ENCODE measurements around the gene ZNF628.

Gene ZNF628

GRCh38 chr19:55488986-55489710, 12.7 kb downstream of the ZNF628 start:
- H3K4me2 ChIP-seq (ENCODE audit: low read length) = peak overlapping the region; percentile 72
- H3K36me3 ChIP-seq (ENCODE audit: insufficient read depth, low read length) = no peaks in the 10 kb centered on the region
- peaks cover 5% of the 10 kb centered on the region for H3K27me3 ChIP-seq (ENCODE audit: control insufficient read depth, insufficient read depth, low read length)
- no peak overlapping the region for H3K4me3 ChIP-seq (ENCODE audit: low read length)
- H3K9ac ChIP-seq (ENCODE audit: low read depth, low read length) = no peak overlapping the region
- peaks cover 49% of the 10 kb centered on the region for H3K4me1 ChIP-seq (ENCODE audit: control insufficient read depth, insufficient read depth, low read length)
- H3K9me3 ChIP-seq (replicated peaks; ENCODE audit: low read length) = no peaks in the 10 kb centered on the region

GRCh38 chr19:55489711-55490477, 13.5 kb downstream of the ZNF628 start:
- no peaks in the 10 kb centered on the region for H3K9me3 ChIP-seq (replicated peaks; ENCODE audit: low read length)
- H3K4me2 ChIP-seq (ENCODE audit: low read length) = peak overlapping the region; percentile 72
- H3K27me3 ChIP-seq (ENCODE audit: control insufficient read depth, insufficient read depth, low read length) = peaks cover 5% of the 10 kb centered on the region
- H3K4me3 ChIP-seq (ENCODE audit: low read length) = no peak overlapping the region
- no peaks in the 10 kb centered on the region for H3K36me3 ChIP-seq (ENCODE audit: insufficient read depth, low read length)
- no peak overlapping the region for H3K9ac ChIP-seq (ENCODE audit: low read depth, low read length)
- H3K4me1 ChIP-seq (ENCODE audit: control insufficient read depth, insufficient read depth, low read length) = peaks cover 42% of the 10 kb centered on the region

GRCh38 chr19:55490478-55491432, 14.3 kb downstream of the ZNF628 start:
- Histone ChIP-seq H3K9me3 (replicated peaks; ENCODE audit: low read length) (no peaks in the 10 kb centered on the region), H3K27me3 (ENCODE audit: control insufficient read depth, insufficient read depth, low read length) (peaks cover 5% of the 10 kb centered on the region), H3K4me2 (ENCODE audit: low read length) (no peak overlapping the region), H3K36me3 (ENCODE audit: insufficient read depth, low read length) (no peaks in the 10 kb centered on the region), H3K4me3 (ENCODE audit: low read length) (no peak overlapping the region), H3K9ac (ENCODE audit: low read depth, low read length) (no peak overlapping the region), H3K4me1 (ENCODE audit: control insufficient read depth, insufficient read depth, low read length) (peaks cover 37% of the 10 kb centered on the region)

GRCh38 chr19:55491546-55492360, 15.3 kb downstream of the ZNF628 start:
- Histone ChIP-seq H3K4me3 (ENCODE audit: low read length) (no peak overlapping the region), H3K36me3 (ENCODE audit: insufficient read depth, low read length) (no peaks in the 10 kb centered on the region), H3K27me3 (ENCODE audit: control insufficient read depth, insufficient read depth, low read length) (peaks cover 5% of the 10 kb centered on the region), H3K4me1 (ENCODE audit: control insufficient read depth, insufficient read depth, low read length) (peaks cover 27% of the 10 kb centered on the region), H3K9ac (ENCODE audit: low read depth, low read length) (no peak overlapping the region), H3K9me3 (replicated peaks; ENCODE audit: low read length) (no peaks in the 10 kb centered on the region), H3K4me2 (ENCODE audit: low read length) (no peak overlapping the region)

GRCh38 chr19:55492362-55492944, 16.0 kb downstream of the ZNF628 start:
- Histone ChIP-seq H3K27me3 (ENCODE audit: control insufficient read depth, insufficient read depth, low read length) (peaks cover 5% of the 10 kb centered on the region), H3K36me3 (ENCODE audit: insufficient read depth, low read length) (no peaks in the 10 kb centered on the region), H3K4me1 (ENCODE audit: control insufficient read depth, insufficient read depth, low read length) (peaks cover 20% of the 10 kb centered on the region), H3K4me3 (ENCODE audit: low read length) (no peak overlapping the region), H3K9me3 (replicated peaks; ENCODE audit: low read length) (no peaks in the 10 kb centered on the region), H3K4me2 (ENCODE audit: low read length) (no peak overlapping the region), H3K9ac (ENCODE audit: low read depth, low read length) (no peak overlapping the region)

GRCh38 chr19:55493052-55493644, 16.7 kb downstream of the ZNF628 start:
- Histone ChIP-seq H3K4me2 (ENCODE audit: low read length) (no peak overlapping the region), H3K9ac (ENCODE audit: low read depth, low read length) (no peak overlapping the region), H3K36me3 (ENCODE audit: insufficient read depth, low read length) (no peaks in the 10 kb centered on the region), H3K27me3 (ENCODE audit: control insufficient read depth, insufficient read depth, low read length) (peaks cover 5% of the 10 kb centered on the region), H3K4me3 (ENCODE audit: low read length) (no peak overlapping the region), H3K9me3 (replicated peaks; ENCODE audit: low read length) (no peaks in the 10 kb centered on the region), H3K4me1 (ENCODE audit: control insufficient read depth, insufficient read depth, low read length) (peaks cover 13% of the 10 kb centered on the region)

GRCh38 chr19:55493645-55494171, 17.3 kb downstream of the ZNF628 start:
- peaks cover 5% of the 10 kb centered on the region for H3K27me3 ChIP-seq (ENCODE audit: control insufficient read depth, insufficient read depth, low read length)
- no peak overlapping the region for H3K9ac ChIP-seq (ENCODE audit: low read depth, low read length)
- no peak overlapping the region for H3K4me3 ChIP-seq (ENCODE audit: low read length)
- peaks cover 9% of the 10 kb centered on the region for H3K4me1 ChIP-seq (ENCODE audit: control insufficient read depth, insufficient read depth, low read length)
- H3K36me3 ChIP-seq (ENCODE audit: insufficient read depth, low read length) = no peaks in the 10 kb centered on the region
- no peaks in the 10 kb centered on the region for H3K9me3 ChIP-seq (replicated peaks; ENCODE audit: low read length)
- no peak overlapping the region for H3K4me2 ChIP-seq (ENCODE audit: low read length)

GRCh38 chr19:55494172-55494761, 17.9 kb downstream of the ZNF628 start:
- no peak overlapping the region for H3K4me2 ChIP-seq (ENCODE audit: low read length)
- H3K36me3 ChIP-seq (ENCODE audit: insufficient read depth, low read length) = no peaks in the 10 kb centered on the region
- no peak overlapping the region for H3K4me3 ChIP-seq (ENCODE audit: low read length)
- peaks cover 5% of the 10 kb centered on the region for H3K4me1 ChIP-seq (ENCODE audit: control insufficient read depth, insufficient read depth, low read length)
- no peaks in the 10 kb centered on the region for H3K9me3 ChIP-seq (replicated peaks; ENCODE audit: low read length)
- peaks cover 5% of the 10 kb centered on the region for H3K27me3 ChIP-seq (ENCODE audit: control insufficient read depth, insufficient read depth, low read length)
- no peak overlapping the region for H3K9ac ChIP-seq (ENCODE audit: low read depth, low read length)

GRCh38 chr19:55495646-55496349, 19.4 kb downstream of the ZNF628 start:
- Histone ChIP-seq H3K36me3 (ENCODE audit: insufficient read depth, low read length) (no peaks in the 10 kb centered on the region), H3K9ac (ENCODE audit: low read depth, low read length) (no peak overlapping the region), H3K9me3 (replicated peaks; ENCODE audit: low read length) (no peaks in the 10 kb centered on the region), H3K4me1 (ENCODE audit: control insufficient read depth, insufficient read depth, low read length) (no peaks in the 10 kb centered on the region), H3K4me3 (ENCODE audit: low read length) (no peak overlapping the region), H3K4me2 (ENCODE audit: low read length) (no peak overlapping the region), H3K27me3 (ENCODE audit: control insufficient read depth, insufficient read depth, low read length) (peaks cover 5% of the 10 kb centered on the region)
